Fibroblast of the aortic adventitia (primary cell): ENCODE data around the gene CD300E. TPM values are rescaled to one million over a fixed set of nuclear protein-coding genes. Genes with fewer than 3 reads are reported as not detected.
"Not testable (repeated sequence)": the region's sequence is repeated elsewhere in the genome, so short reads cannot be mapped to it uniquely, and the experiment has no call there.

Experiments used
- DNase-seq: peaks from one replicate; pipeline ENCODE4 v3.0.0-alpha.2; 2010; ENCODE audit warnings: low read depth
- H3K4me3 ChIP-seq: 2 replicates; pipeline ENCODE4 v1.5.1; 2011; ENCODE audit warnings: low read depth, mild to moderate bottlenecking, control low read depth, low read length, moderate library complexity
- CTCF ChIP-seq: IDR thresholded peaks from 2 replicates; pipeline ENCODE4 v1.5.1; 2011; ENCODE audit warnings: mild to moderate bottlenecking, low read length, control low read depth, inconsistent platforms; ENCODE audit not compliant: insufficient read depth
- total RNA-seq: library from RNA; depleted of rRNA; stranded (reverse); fragments of >200 nt; gene quantifications from 2 replicates; pipeline ENCODE4 v1.2.3, GENCODE V29; 2012; ENCODE audit warnings: low replicate concordance

CD300E gene
- total RNA-seq, 1 donor: not detected

DNA sequence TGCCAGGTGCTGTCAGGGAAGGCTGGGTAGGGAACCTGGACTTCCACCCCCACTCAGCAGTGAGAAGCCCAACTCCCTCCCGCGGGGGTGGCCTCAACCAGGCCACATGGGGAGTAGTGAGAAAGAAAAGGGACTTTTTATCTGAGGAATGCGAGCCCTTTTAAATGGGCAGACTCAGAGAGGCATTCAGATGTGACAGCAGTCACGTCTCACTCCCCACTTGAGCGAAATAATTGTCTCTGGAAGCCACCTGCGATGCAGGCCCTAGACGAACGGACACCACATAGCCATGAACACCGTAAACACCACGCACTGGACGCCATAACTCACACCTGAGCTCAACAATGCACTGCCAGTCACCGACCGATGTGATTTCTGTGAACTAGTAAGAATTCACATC, 11.9 kb upstream of the CD300E start:
- DNase-seq: no peak
- no peak overlapping the region for H3K4me3 ChIP-seq
- TF ChIP-seq CTCF: no peak

DNA sequence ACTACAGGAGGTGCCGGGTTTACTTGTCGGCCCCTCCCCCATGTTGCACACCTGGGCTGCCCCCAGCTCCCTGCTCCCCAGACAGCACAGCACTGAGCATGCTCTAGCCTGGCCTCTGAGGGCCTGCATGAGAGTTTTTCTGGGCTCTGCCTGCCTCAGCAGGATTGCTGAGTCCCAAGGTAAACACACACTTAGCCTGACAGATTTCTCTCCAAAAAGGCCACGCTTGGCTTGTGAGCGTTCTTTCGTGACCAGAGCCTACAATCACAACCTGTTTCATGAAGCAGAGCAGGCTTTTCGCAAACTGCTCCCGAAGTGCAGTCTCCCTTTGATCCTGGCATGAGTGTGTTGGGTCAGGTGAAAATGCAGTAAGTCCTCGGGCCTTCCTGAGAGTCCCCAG, 9.8 kb upstream of the CD300E start:
- TF ChIP-seq CTCF: no peak
- no peak overlapping the region for H3K4me3 ChIP-seq
- no peak for DNase-seq

GRCh38 chr17:74632617-74633016, 9.1 kb upstream of the CD300E start:
- no peak for DNase-seq
- no peak for TF ChIP-seq CTCF
- no peak overlapping the region for H3K4me3 ChIP-seq

DNA sequence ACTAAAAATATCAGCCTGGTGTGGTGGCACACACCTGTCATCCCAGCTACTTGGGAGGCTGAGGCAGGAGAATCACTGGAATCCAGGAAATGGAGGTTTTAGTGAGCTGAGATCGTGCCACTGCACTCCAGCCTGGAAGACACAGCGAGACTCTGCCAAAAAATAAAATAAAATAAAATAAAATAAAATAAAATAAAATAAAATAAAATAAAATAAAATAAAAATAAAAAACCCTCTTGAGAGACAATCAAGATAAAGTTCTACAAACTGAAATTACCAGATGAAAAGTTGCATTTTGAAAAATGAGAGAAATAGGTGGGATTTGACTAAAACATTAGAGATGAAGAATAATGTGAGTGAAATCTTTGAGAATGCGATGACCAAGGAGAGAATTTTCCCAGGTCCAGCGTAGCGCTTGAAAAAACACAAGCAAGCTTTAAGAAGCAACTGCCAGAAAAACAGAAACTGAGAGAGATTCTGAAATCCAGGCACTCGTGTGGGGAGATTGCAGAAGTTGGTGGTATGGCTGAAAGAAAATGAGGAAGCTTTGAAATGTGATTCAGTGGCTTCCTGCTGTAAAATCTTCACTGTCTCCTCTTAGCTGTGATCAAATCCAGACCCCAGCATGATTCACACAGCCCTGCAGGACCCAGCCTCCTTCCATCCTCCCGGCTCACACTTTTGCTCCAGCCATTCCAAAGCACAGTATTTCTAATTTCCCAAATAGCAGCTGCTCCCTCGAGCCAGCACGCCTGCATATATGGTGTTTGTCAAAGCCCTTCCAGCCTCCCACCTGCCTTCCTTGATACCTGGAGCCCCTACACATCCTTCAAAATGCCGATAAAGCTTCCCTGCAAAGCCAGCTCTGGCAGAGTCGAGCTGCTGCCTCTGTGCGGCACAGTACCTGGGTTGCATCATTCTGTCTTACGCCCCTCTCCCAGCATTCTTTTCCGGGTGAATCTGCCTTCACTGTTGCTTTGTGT, 8.2 kb upstream of the CD300E start:
- H3K4me3 ChIP-seq: no peak overlapping the region
- DNase-seq: peak; percentile 31
- no peak for TF ChIP-seq CTCF

GRCh38 chr17:74630251-74630650, 6.7 kb upstream of the CD300E start:
- DNase-seq, H3K4me3 ChIP-seq: not testable (repeated sequence)

- DNase-seq: no peak
- H3K4me3 ChIP-seq: no peak overlapping the region
- TF ChIP-seq CTCF: no peak
Measured at GRCh38 chr17:74625661-74626060, 2.1 kb upstream of the CD300E start.

- no peak for TF ChIP-seq CTCF
- no peak for DNase-seq
Measured at GRCh38 chr17:74624131-74624530, 593 bp upstream of the CD300E start.

More at GRCh38 chr17:74624131-74624530, 593 bp upstream of the CD300E start:
- no peak overlapping the region for H3K4me3 ChIP-seq
